Epithelial cell of esophagus (primary cell): ENCODE data around the gene TMEM163.

Source experiments
- DNase-seq: peaks from one replicate; pipeline ENCODE4 v3.0.0; 2010; ENCODE audit warnings: low read depth
- H3K4me3 ChIP-seq: 2 replicates; pipeline ENCODE4 v1.5.1; 2011; ENCODE audit warnings: mild to moderate bottlenecking, low read length, control low read depth
- CTCF ChIP-seq: IDR thresholded peaks from 2 replicates; pipeline ENCODE4 v1.5.1; 2011; ENCODE audit warnings: low read depth, mild to moderate bottlenecking, low read length, control low read depth, inconsistent platforms; ENCODE audit not compliant: insufficient read depth; ENCODE audit errors: missing control alignments

Gene TMEM163

GRCh38 chr2:134667081-134667480, 51.7 kb downstream of the TMEM163 start:
- H3K4me3 ChIP-seq, result no peak overlapping the region
- no peak for TF ChIP-seq CTCF
- no peak for DNase-seq

- H3K4me3 ChIP-seq, result no peak overlapping the region
- no peak for DNase-seq
- TF ChIP-seq CTCF, result no peak
Measured at GRCh38 chr2:134665727-134666506, 52.9 kb downstream of the TMEM163 start.

GRCh38 chr2:134663451-134664450, 55.0 kb downstream of the TMEM163 start:
- no peak for DNase-seq
- TF ChIP-seq CTCF, result no peak

GRCh38 chr2:134662751-134663150, 56.0 kb downstream of the TMEM163 start:
- no peak overlapping the region for H3K4me3 ChIP-seq
- DNase-seq, result no peak
- no peak for TF ChIP-seq CTCF

More at GRCh38 chr2:134663451-134664450, 55.0 kb downstream of the TMEM163 start:
- H3K4me3 ChIP-seq, result no peak overlapping the region

GRCh38 chr2:134660626-134661402, 58.0 kb downstream of the TMEM163 start:
- H3K4me3 ChIP-seq, result no peak overlapping the region
- DNase-seq, result no peak
- TF ChIP-seq CTCF, result no peak

- no peak overlapping the region for H3K4me3 ChIP-seq
- DNase-seq, result no peak
- TF ChIP-seq CTCF, result no peak
Measured at GRCh38 chr2:134659724-134660123, 59.1 kb downstream of the TMEM163 start.
